WTC11 (cell line): ENCODE data around the gene IFNAR2.

Experiments
- CTCF ChIP-seq: fragments of 200-600 bp; IDR thresholded peaks from 2 replicates; pipeline ENCODE4 v1.8.0; 2022; ENCODE audit warnings: antibody characterized with exemption
- JUN ChIP-seq: sonication (generic); formaldehyde crosslinking; IDR thresholded peaks from 2 replicates; pipeline ENCODE4 v1.8.0; 2023; ENCODE audit warnings: mild to moderate bottlenecking, missing genetic modification reagents
- NR2C2 ChIP-seq: sonication (generic); formaldehyde crosslinking; IDR thresholded peaks from 2 replicates; pipeline ENCODE4 v1.8.0; 2022; ENCODE audit warnings: mild to moderate bottlenecking, missing genetic modification reagents

DNA sequence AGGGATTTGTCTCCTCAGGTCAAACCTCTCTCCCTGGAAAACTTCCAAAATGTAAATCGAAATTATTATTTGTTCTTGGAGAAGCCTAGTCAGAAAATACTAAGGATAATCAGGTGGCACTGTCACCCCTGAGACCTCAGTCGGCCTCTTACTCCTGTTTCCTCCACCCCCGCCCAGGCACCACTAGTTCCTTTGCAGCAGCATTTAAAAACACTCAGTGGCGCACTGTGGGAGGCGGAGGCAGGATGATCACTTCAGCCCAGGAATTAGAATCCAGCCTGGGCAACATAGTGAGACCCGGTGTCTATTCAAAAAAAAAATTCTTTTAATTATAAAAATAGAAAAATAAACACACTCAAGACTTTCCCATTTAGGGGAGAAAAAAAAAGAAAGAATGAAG, 18.0 kb upstream of the IFNAR2 start:
- no peak for TF ChIP-seq NR2C2 (CRISPR knock-in tag)
- no peak for TF ChIP-seq CTCF
- no peak for TF ChIP-seq JUN (CRISPR knock-in tag)
